ENCODE data around the gene EXO1. TPM values are rescaled to one million over a fixed set of nuclear protein-coding genes. Genes with fewer than 3 reads are reported as not detected.
A peak's percentile ranks its signal among the peaks of the same experiment; 100 is the strongest.

The EXO1 gene
- total and polyA plus RNA-seq, 5 experiments from 2014 or later, result 0.42 to 0.62 TPM; not detected in 3

GRCh38 chr1:241869022-241869421 lies 21.0 kb downstream of the EXO1 start:
- Mint-ChIP-seq H3K4me3 (no peak overlapping the region), H3K36me3 (peaks cover 0 to 1% (median 0%) of the 10 kb centered on the region in 3 donors), H3K27ac (no peak overlapping the region), H3K4me1 (no peaks in the 10 kb centered on the region), H3K27me3 (no peaks in the 10 kb centered on the region), H3K9me3 (no peaks in the 10 kb centered on the region)
- POLR2A ChIA-PET, result no interaction called here
- no peak for DNase-seq
- ATAC-seq, result no peak

- no peaks in the 10 kb centered on the region for H3K4me1 Mint-ChIP-seq
- H3K27me3 Mint-ChIP-seq, result no peaks in the 10 kb centered on the region
- ATAC-seq (no peak), DNase-seq (no peak)
- no peaks in the 10 kb centered on the region for H3K9me3 Mint-ChIP-seq
- peaks cover 0 to 1% (median 0%) of the 10 kb centered on the region in 3 donors for H3K36me3 Mint-ChIP-seq
- POLR2A ChIA-PET, result no interaction called here
- H3K4me3 Mint-ChIP-seq, result no peak overlapping the region
- H3K27ac Mint-ChIP-seq, result no peak overlapping the region
Measured at GRCh38 chr1:241870336-241870735, 22.3 kb downstream of the EXO1 start.

GRCh38 chr1:241870746-241871430 lies 22.9 kb downstream of the EXO1 start:
- POLR2A ChIA-PET, result no interaction called here
- Mint-ChIP-seq H3K9me3 (no peaks in the 10 kb centered on the region), H3K27ac (no peak overlapping the region), H3K27me3 (no peaks in the 10 kb centered on the region), H3K4me3 (no peak overlapping the region), H3K36me3 (no peaks in the 10 kb centered on the region), H3K4me1 (no peaks in the 10 kb centered on the region)
- no peak for ATAC-seq
- DNase-seq, result no peak

GRCh38 chr1:241881440-241881839 lies 33.4 kb downstream of the EXO1 start:
- DNase-seq, result no peak
- peaks cover 0 to 5% (median 0%) of the 10 kb centered on the region in 3 donors for H3K36me3 Mint-ChIP-seq
- ATAC-seq, result no peak
- no peak overlapping the region for H3K4me3 Mint-ChIP-seq
- H3K27ac Mint-ChIP-seq, result no peak overlapping the region
- H3K4me1 Mint-ChIP-seq, result no peaks in the 10 kb centered on the region
- no peaks in the 10 kb centered on the region for H3K27me3 Mint-ChIP-seq
- H3K9me3 Mint-ChIP-seq, result peaks cover 0 to 12% (median 0%) of the 10 kb centered on the region in 9 donors
- POLR2A ChIA-PET, result no interaction called here

- Mint-ChIP-seq H3K36me3 (peaks cover 0 to 5% (median 0%) of the 10 kb centered on the region in 3 donors), H3K4me3 (no peak overlapping the region), H3K27ac (no peak overlapping the region), H3K27me3 (no peaks in the 10 kb centered on the region), H3K9me3 (peaks cover 0 to 12% (median 0%) of the 10 kb centered on the region in 9 donors), H3K4me1 (no peaks in the 10 kb centered on the region)
- ATAC-seq (no peak), DNase-seq (no peak)
- POLR2A ChIA-PET, result no interaction called here
Measured at GRCh38 chr1:241883159-241883558, 35.2 kb downstream of the EXO1 start.

GRCh38 chr1:241888232-241888631 lies 40.2 kb downstream of the EXO1 start:
- H3K36me3 Mint-ChIP-seq, result peaks cover 0 to 5% (median 0%) of the 10 kb centered on the region in 3 donors
- no peak for ATAC-seq
- no peak overlapping the region for H3K4me3 Mint-ChIP-seq

GRCh38 chr1:241891296-241891695 lies 43.3 kb downstream of the EXO1 start:
- Mint-ChIP-seq H3K4me1 (no peaks in the 10 kb centered on the region), H3K27ac (no peak overlapping the region), H3K4me3 (no peak overlapping the region), H3K27me3 (no peaks in the 10 kb centered on the region), H3K36me3 (no peaks in the 10 kb centered on the region), H3K9me3 (no peaks in the 10 kb centered on the region)
- DNase-seq, result no peak
- ATAC-seq, result no peak
- POLR2A ChIA-PET, result no interaction called here

More at GRCh38 chr1:241888232-241888631, 40.2 kb downstream of the EXO1 start:
- DNase-seq, result no peak
- H3K27ac Mint-ChIP-seq, result no peak overlapping the region
- H3K9me3 Mint-ChIP-seq, result peaks cover 0 to 5% (median 0%) of the 10 kb centered on the region in 9 donors
- H3K27me3 Mint-ChIP-seq, result no peaks in the 10 kb centered on the region
- no peaks in the 10 kb centered on the region for H3K4me1 Mint-ChIP-seq
- POLR2A ChIA-PET, result no interaction called here

GRCh38 chr1:241894016-241894415 lies 46.0 kb downstream of the EXO1 start:
- Mint-ChIP-seq H3K4me3 (no peak overlapping the region), H3K4me1 (peaks cover 0 to 2% (median 0%) of the 10 kb centered on the region in 4 donors), H3K27ac (no peak overlapping the region), H3K36me3 (no peaks in the 10 kb centered on the region), H3K27me3 (peaks cover 0 to 2% (median 0%) of the 10 kb centered on the region in 5 donors), H3K9me3 (no peaks in the 10 kb centered on the region)
- POLR2A ChIA-PET, result no interaction called here
- DNase-seq, result no peak
- no peak for ATAC-seq

GRCh38 chr1:241895013-241895412 lies 47.0 kb downstream of the EXO1 start:
- no peak for DNase-seq
- POLR2A ChIA-PET, result no interaction called here
- Mint-ChIP-seq H3K36me3 (no peaks in the 10 kb centered on the region), H3K27me3 (peaks cover 0 to 3% (median 0%) of the 10 kb centered on the region in 5 donors), H3K4me1 (peaks cover 0 to 11% (median 0%) of the 10 kb centered on the region in 4 donors), H3K9me3 (no peaks in the 10 kb centered on the region), H3K4me3 (no peak overlapping the region), H3K27ac (no peak overlapping the region)
- no peak for ATAC-seq

GRCh38 chr1:241896670-241896962 lies 48.6 kb downstream of the EXO1 start:
- no peaks in the 10 kb centered on the region for H3K36me3 Mint-ChIP-seq
- H3K27me3 Mint-ChIP-seq, result peaks cover 0 to 3% (median 0%) of the 10 kb centered on the region in 5 donors
- ATAC-seq (no peak), DNase-seq (peak in 1 of 10 donors; percentile 2)
- H3K4me3 Mint-ChIP-seq, result no peak overlapping the region
- POLR2A ChIA-PET, result no interaction called here
- no peaks in the 10 kb centered on the region for H3K9me3 Mint-ChIP-seq
- H3K27ac Mint-ChIP-seq, result no peak overlapping the region
- peaks cover 0 to 11% (median 0%) of the 10 kb centered on the region in 4 donors for H3K4me1 Mint-ChIP-seq

GRCh38 chr1:241899210-241899609 lies 51.2 kb downstream of the EXO1 start:
- DNase-seq, result no peak
- Mint-ChIP-seq H3K4me1 (peaks cover 0 to 11% (median 0%) of the 10 kb centered on the region in 4 donors), H3K4me3 (no peak overlapping the region), H3K27ac (no peak overlapping the region), H3K9me3 (no peaks in the 10 kb centered on the region), H3K27me3 (peaks cover 0 to 3% (median 0%) of the 10 kb centered on the region in 5 donors), H3K36me3 (no peaks in the 10 kb centered on the region)
- ATAC-seq, result no peak
- POLR2A ChIA-PET, result no interaction called here

GRCh38 chr1:241900381-241900780 lies 52.4 kb downstream of the EXO1 start:
- no peak overlapping the region for H3K27ac Mint-ChIP-seq
- no peak for DNase-seq
- peaks cover 0 to 11% (median 0%) of the 10 kb centered on the region in 4 donors for H3K4me1 Mint-ChIP-seq
- H3K27me3 Mint-ChIP-seq, result peaks cover 0 to 3% (median 0%) of the 10 kb centered on the region in 5 donors
- H3K36me3 Mint-ChIP-seq, result no peaks in the 10 kb centered on the region
- no peak overlapping the region for H3K4me3 Mint-ChIP-seq
- ATAC-seq, result no peak
- H3K9me3 Mint-ChIP-seq, result no peaks in the 10 kb centered on the region
- POLR2A ChIA-PET, result no interaction called here

GRCh38 chr1:241902391-241903065 lies 54.5 kb downstream of the EXO1 start:
- ATAC-seq (no peak), DNase-seq (no peak)
- H3K27ac Mint-ChIP-seq, result no peak overlapping the region
- no peak overlapping the region for H3K4me3 Mint-ChIP-seq
- no peaks in the 10 kb centered on the region for H3K36me3 Mint-ChIP-seq
- H3K9me3 Mint-ChIP-seq, result no peaks in the 10 kb centered on the region
- peaks cover 0 to 3% (median 0%) of the 10 kb centered on the region in 5 donors for H3K27me3 Mint-ChIP-seq
- POLR2A ChIA-PET, result no interaction called here
- peaks cover 0 to 11% (median 0%) of the 10 kb centered on the region in 4 donors for H3K4me1 Mint-ChIP-seq

Data from naive thymus-derived CD8-positive, alpha-beta T cell (primary cell).